ENCODE measurements around the gene OTUB1. TPM values are rescaled to one million over a fixed set of nuclear protein-coding genes. Genes with fewer than 3 reads are reported as not detected.
A peak's percentile ranks its signal among the peaks of the same experiment; 100 is the strongest.
"Not testable (repeated sequence)": the region's sequence is repeated elsewhere in the genome, so short reads cannot be mapped to it uniquely, and the experiment has no call there.

The OTUB1 gene
- total RNA-seq, 1 donor from 2014 or later = 52.2 TPM

- no peaks in the 10 kb centered on the region for H3K36me3 Mint-ChIP-seq (ENCODE audit: low read depth)
- no peaks in the 10 kb centered on the region for H3K9me3 Mint-ChIP-seq (ENCODE audit: low read depth)
- no peak for TF ChIP-seq CTCF (IDR thresholded peaks at IDR 0.05)
- no peak for DNase-seq (ENCODE audit: low spot score)
- H3K4me3 Mint-ChIP-seq (ENCODE audit: unreplicated experiment) = no peak overlapping the region
- H3K4me1 Mint-ChIP-seq (ENCODE audit: low read depth) = no peaks in the 10 kb centered on the region
- H3K27ac Mint-ChIP-seq (ENCODE audit: unreplicated experiment) = no peak overlapping the region
- H3K27me3 Mint-ChIP-seq (ENCODE audit: low read depth) = peaks cover 3% of the 10 kb centered on the region
These were observed 19.8 kb upstream of the OTUB1 start for GRCh38 chr11:63966444-63966843.

- no peak for DNase-seq (ENCODE audit: low spot score)
- Mint-ChIP-seq H3K36me3 (ENCODE audit: low read depth) (peaks cover under 1% of the 10 kb centered on the region), H3K4me3 (ENCODE audit: unreplicated experiment) (no peak overlapping the region), H3K9me3 (ENCODE audit: low read depth) (no peaks in the 10 kb centered on the region), H3K4me1 (ENCODE audit: low read depth) (peaks cover 3% of the 10 kb centered on the region), H3K27ac (ENCODE audit: unreplicated experiment) (no peak overlapping the region), H3K27me3 (ENCODE audit: low read depth) (peaks cover 3% of the 10 kb centered on the region)
- no peak for TF ChIP-seq CTCF (IDR thresholded peaks at IDR 0.05)
These were observed 16.8 kb upstream of the OTUB1 start for GRCh38 chr11:63969461-63969860.

- DNase-seq (ENCODE audit: low spot score) = no peak
- Mint-ChIP-seq H3K4me3 (ENCODE audit: unreplicated experiment) (no peak overlapping the region), H3K36me3 (ENCODE audit: low read depth) (peaks cover 2% of the 10 kb centered on the region), H3K27ac (ENCODE audit: unreplicated experiment) (no peak overlapping the region), H3K27me3 (ENCODE audit: low read depth) (peaks cover 3% of the 10 kb centered on the region), H3K4me1 (ENCODE audit: low read depth) (peaks cover 8% of the 10 kb centered on the region), H3K9me3 (ENCODE audit: low read depth) (no peaks in the 10 kb centered on the region)
- no peak for TF ChIP-seq CTCF (IDR thresholded peaks at IDR 0.05)
These were observed 15.3 kb upstream of the OTUB1 start for GRCh38 chr11:63970902-63971301.

- not testable (repeated sequence) for H3K36me3 Mint-ChIP-seq (ENCODE audit: low read depth)
These were observed 12.4 kb upstream of the OTUB1 start for GRCh38 chr11:63973912-63974258.

GRCh38 chr11:63974259-63975143, 11.7 kb upstream of the OTUB1 start, which contains the start of gene COX8A:
Gene COX8A (plus strand): TSS chr11:63974620. CDS start chr11:63974681, 61 bp downstream.
- H3K36me3 Mint-ChIP-seq (ENCODE audit: low read depth) = peaks cover 5% of the 10 kb centered on the region
- peak; percentile 98 for DNase-seq (ENCODE audit: low spot score)
- TF ChIP-seq CTCF (IDR thresholded peaks at IDR 0.05) = peak; percentile 70
- H3K4me3 Mint-ChIP-seq (ENCODE audit: unreplicated experiment) = peak within 1 kb of the TSS; percentile 100
- peak within 1 kb of the TSS; percentile 100 for H3K27ac Mint-ChIP-seq (ENCODE audit: unreplicated experiment)
- peaks cover 3% of the 10 kb centered on the region for H3K27me3 Mint-ChIP-seq (ENCODE audit: low read depth)
- peaks cover 29% of the 10 kb centered on the region for H3K4me1 Mint-ChIP-seq (ENCODE audit: low read depth)
- no peaks in the 10 kb centered on the region for H3K9me3 Mint-ChIP-seq (ENCODE audit: low read depth)

More at GRCh38 chr11:63973912-63974258, 12.4 kb upstream of the OTUB1 start:
- H3K9me3 Mint-ChIP-seq (ENCODE audit: low read depth); H3K27me3 Mint-ChIP-seq (ENCODE audit: low read depth); DNase-seq (ENCODE audit: low spot score): not testable (repeated sequence)
- Mint-ChIP-seq H3K27ac (ENCODE audit: unreplicated experiment) (peak overlapping the region; percentile 79), H3K4me3 (ENCODE audit: unreplicated experiment) (peak overlapping the region; percentile 100), H3K4me1 (ENCODE audit: low read depth) (peaks cover 27% of the 10 kb centered on the region)

Measured in chondrocyte (in vitro differentiated cells).